RWPE2 (cell line): ENCODE measurements around the gene JAK3.

Source experiments
- ATAC-seq: fragments of 200-7000 bp; cut with Tn5 transposase; 3 replicates; pipeline ENCODE4 v1.9.1; 2021; ENCODE audit warnings: low read depth
- DNase-seq: peaks from one replicate; pipeline ENCODE4 v3.0.0-alpha.2; 2020; ENCODE audit warnings: low spot score
- H3K27ac ChIP-seq: fragments of 450-650 bp; 2 replicates; pipeline ENCODE4 v1.5.1; 2017; ENCODE audit warnings: mild to moderate bottlenecking; ENCODE audit not compliant: poor library complexity, severe bottlenecking
- H3K27me3 ChIP-seq: fragments of 250-450 bp; sonication (Bioruptor Pico); 2 replicates; pipeline ENCODE4 v1.5.1; 2021; ENCODE audit warnings: mild to moderate bottlenecking, moderate library complexity; ENCODE audit not compliant: insufficient read depth, poor library complexity, severe bottlenecking
- H3K36me3 ChIP-seq: fragments of 250-450 bp; sonication (Bioruptor Pico); 2 replicates; pipeline ENCODE4 v1.5.1; 2020; ENCODE audit warnings: low read depth, mild to moderate bottlenecking, moderate library complexity
- H3K4me1 ChIP-seq: fragments of 250-450 bp; sonication (Bioruptor Pico); 2 replicates; pipeline ENCODE4 v1.5.1; 2021; ENCODE audit warnings: mild to moderate bottlenecking, moderate library complexity; ENCODE audit not compliant: insufficient read depth, poor library complexity, severe bottlenecking
- H3K4me3 ChIP-seq: fragments of 250-450 bp; sonication (Bioruptor Pico); 2 replicates; pipeline ENCODE4 v1.5.1; 2021; ENCODE audit warnings: mild to moderate bottlenecking, moderate library complexity; ENCODE audit not compliant: severe bottlenecking
- H3K9me3 ChIP-seq: fragments of 250-450 bp; sonication (Bioruptor Pico); 2 replicates; pipeline ENCODE4 v1.5.1; 2021; ENCODE audit warnings: mild to moderate bottlenecking, moderate library complexity; ENCODE audit not compliant: severe bottlenecking
- TF ChIP-seq, protein P1 (sequence below): fragments of 450-650 bp; IDR thresholded peaks from one replicate; pipeline ENCODE4 v1.5.1; 2017; ENCODE audit warnings: mild to moderate bottlenecking, moderate library complexity; ENCODE audit not compliant: poor library complexity, severe bottlenecking

Gene JAK3

DNA sequence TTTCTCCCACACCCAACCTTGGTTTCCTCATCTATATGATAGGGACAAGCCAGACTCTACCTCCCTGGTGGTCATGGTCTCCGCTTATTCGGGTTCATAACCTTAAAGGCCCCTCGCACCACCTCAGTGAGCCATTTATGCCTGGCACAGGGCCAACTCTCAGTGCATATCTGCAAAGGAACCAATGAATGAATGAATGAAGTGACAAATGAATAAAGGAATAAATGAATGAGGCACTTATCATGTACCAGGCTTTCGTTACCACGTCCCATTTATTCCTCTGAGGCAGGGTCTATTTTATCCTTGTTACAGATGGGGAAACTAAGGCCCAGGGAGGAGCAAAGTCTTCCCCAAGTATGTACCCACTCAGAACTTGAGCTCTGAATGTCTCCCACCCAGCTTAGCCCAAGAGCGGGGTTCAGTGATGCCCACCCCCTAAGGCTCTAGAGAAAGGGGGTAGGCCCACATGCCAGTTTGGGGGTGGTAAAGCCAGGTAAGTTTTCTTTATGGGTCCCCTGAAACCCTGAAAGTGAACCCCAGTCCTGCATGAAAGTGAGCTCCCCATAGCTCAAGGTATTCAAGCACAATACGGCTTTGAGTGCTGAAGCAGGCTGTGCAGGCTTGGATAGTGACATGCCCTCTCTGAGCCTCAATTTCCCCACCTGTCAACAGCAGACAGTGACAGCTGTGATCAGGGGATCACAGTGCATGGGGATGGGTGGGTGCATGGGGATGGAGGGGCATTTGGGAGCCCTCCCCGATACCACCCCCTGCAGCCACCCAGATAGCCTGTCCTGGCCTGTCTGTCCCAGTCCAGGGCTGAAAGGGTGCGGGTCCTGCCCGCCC, 23.5 kb upstream of the JAK3 start:
- TF ChIP-seq, protein P1, sequence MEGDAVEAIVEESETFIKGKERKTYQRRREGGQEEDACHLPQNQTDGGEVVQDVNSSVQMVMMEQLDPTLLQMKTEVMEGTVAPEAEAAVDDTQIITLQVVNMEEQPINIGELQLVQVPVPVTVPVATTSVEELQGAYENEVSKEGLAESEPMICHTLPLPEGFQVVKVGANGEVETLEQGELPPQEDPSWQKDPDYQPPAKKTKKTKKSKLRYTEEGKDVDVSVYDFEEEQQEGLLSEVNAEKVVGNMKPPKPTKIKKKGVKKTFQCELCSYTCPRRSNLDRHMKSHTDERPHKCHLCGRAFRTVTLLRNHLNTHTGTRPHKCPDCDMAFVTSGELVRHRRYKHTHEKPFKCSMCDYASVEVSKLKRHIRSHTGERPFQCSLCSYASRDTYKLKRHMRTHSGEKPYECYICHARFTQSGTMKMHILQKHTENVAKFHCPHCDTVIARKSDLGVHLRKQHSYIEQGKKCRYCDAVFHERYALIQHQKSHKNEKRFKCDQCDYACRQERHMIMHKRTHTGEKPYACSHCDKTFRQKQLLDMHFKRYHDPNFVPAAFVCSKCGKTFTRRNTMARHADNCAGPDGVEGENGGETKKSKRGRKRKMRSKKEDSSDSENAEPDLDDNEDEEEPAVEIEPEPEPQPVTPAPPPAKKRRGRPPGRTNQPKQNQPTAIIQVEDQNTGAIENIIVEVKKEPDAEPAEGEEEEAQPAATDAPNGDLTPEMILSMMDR = no peak
- ATAC-seq = no peak
- Histone ChIP-seq H3K27me3 (peaks cover 43% of the 10 kb centered on the region), H3K4me1 (no peaks in the 10 kb centered on the region), H3K4me3 (no peak overlapping the region), H3K27ac (no peak overlapping the region), H3K36me3 (no peaks in the 10 kb centered on the region), H3K9me3 (no peaks in the 10 kb centered on the region)
- no peak for DNase-seq

DNA sequence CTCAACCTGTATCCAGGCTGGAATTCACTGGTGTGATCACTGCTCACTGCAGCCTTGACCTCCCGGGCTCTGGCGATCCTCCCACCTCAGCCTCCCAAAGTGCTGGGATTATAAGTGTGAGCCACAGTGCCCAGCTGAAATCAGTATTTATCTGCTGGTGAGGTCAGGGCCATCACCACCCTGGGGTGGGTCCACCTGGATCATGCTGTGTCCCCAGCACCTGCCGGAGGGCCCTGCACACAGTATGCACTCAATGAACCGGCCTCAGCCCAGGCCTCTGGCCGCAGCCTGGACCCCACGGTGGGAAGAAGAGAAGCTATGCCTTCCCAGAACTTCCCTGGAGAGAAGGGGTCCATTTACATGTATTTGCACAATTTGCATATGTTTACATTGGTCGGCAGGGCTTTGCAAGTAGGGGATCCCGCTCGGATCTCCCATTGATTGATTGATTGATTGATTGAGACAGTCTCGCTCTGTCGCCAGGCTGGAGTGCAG, 21.4 kb upstream of the JAK3 start:
- H3K4me3 ChIP-seq = no peak overlapping the region
- H3K27ac ChIP-seq = no peak overlapping the region
- TF ChIP-seq, protein P1 = no peak
- no peaks in the 10 kb centered on the region for H3K9me3 ChIP-seq
- ATAC-seq (no peak), DNase-seq (no peak)
- H3K36me3 ChIP-seq = peaks cover 8% of the 10 kb centered on the region
- peaks cover 10% of the 10 kb centered on the region for H3K4me1 ChIP-seq
- H3K27me3 ChIP-seq = peaks cover 43% of the 10 kb centered on the region

GRCh38 chr19:17868669-17869068, 20.9 kb upstream of the JAK3 start:
- no peak for DNase-seq
- Histone ChIP-seq H3K27ac (no peak overlapping the region), H3K4me3 (no peak overlapping the region), H3K4me1 (peaks cover 15% of the 10 kb centered on the region), H3K27me3 (peaks cover 43% of the 10 kb centered on the region), H3K9me3 (no peaks in the 10 kb centered on the region), H3K36me3 (peaks cover 13% of the 10 kb centered on the region)
- no peak for ATAC-seq
- TF ChIP-seq, protein P1 = no peak

GRCh38 chr19:17866964-17867486, 19.2 kb upstream of the JAK3 start:
- Histone ChIP-seq H3K9me3 (no peaks in the 10 kb centered on the region), H3K4me3 (no peak overlapping the region), H3K4me1 (peaks cover 18% of the 10 kb centered on the region), H3K27me3 (peaks cover 28% of the 10 kb centered on the region), H3K36me3 (peaks cover 29% of the 10 kb centered on the region), H3K27ac (no peak overlapping the region)
- DNase-seq (no peak), ATAC-seq (no peak)
- TF ChIP-seq, protein P1 = no peak
